Measurements from ENCODE around the gene MTCL1. TPM values are rescaled to one million over a fixed set of nuclear protein-coding genes. Genes with fewer than 3 reads are reported as not detected.

MTCL1 gene
- total RNA-seq, 1 donor from 2014 or later = 54.4 TPM

- no peak for DNase-seq (ENCODE audit: low spot score)
- no peak overlapping the region for H3K27ac Mint-ChIP-seq (ENCODE audit: unreplicated experiment)
- peaks cover 30% of the 10 kb centered on the region for H3K36me3 Mint-ChIP-seq (ENCODE audit: low read depth)
Measured at GRCh38 chr18:8818982-8819381, 113.6 kb downstream of the MTCL1 start.

GRCh38 chr18:8820396-8821082, 115.2 kb downstream of the MTCL1 start:
- no peaks in the 10 kb centered on the region for H3K9me3 Mint-ChIP-seq (ENCODE audit: low read depth)
- H3K36me3 Mint-ChIP-seq (ENCODE audit: low read depth) = peaks cover 29% of the 10 kb centered on the region

More at GRCh38 chr18:8818982-8819381, 113.6 kb downstream of the MTCL1 start:
- Mint-ChIP-seq H3K9me3 (ENCODE audit: low read depth) (no peaks in the 10 kb centered on the region), H3K4me1 (ENCODE audit: low read depth) (peaks cover 23% of the 10 kb centered on the region), H3K4me3 (ENCODE audit: unreplicated experiment) (no peak overlapping the region), H3K27me3 (ENCODE audit: low read depth) (no peaks in the 10 kb centered on the region)
- no peak for TF ChIP-seq CTCF (IDR thresholded peaks at IDR 0.05)

GRCh38 chr18:8821083-8821465, 115.7 kb downstream of the MTCL1 start:
- Mint-ChIP-seq H3K27me3 (ENCODE audit: low read depth) (no peaks in the 10 kb centered on the region), H3K36me3 (ENCODE audit: low read depth) (peaks cover 31% of the 10 kb centered on the region), H3K27ac (ENCODE audit: unreplicated experiment) (peak overlapping the region; percentile 9)

More at GRCh38 chr18:8820396-8821082, 115.2 kb downstream of the MTCL1 start:
- H3K27me3 Mint-ChIP-seq (ENCODE audit: low read depth) = no peaks in the 10 kb centered on the region
- DNase-seq (ENCODE audit: low spot score) = no peak
- peak overlapping the region; percentile 9 for H3K27ac Mint-ChIP-seq (ENCODE audit: unreplicated experiment)
- no peak for TF ChIP-seq CTCF (IDR thresholded peaks at IDR 0.05)
- peaks cover 15% of the 10 kb centered on the region for H3K4me1 Mint-ChIP-seq (ENCODE audit: low read depth)
- no peak overlapping the region for H3K4me3 Mint-ChIP-seq (ENCODE audit: unreplicated experiment)

GRCh38 chr18:8821531-8821930, 116.2 kb downstream of the MTCL1 start:
- DNase-seq (ENCODE audit: low spot score) = no peak
- H3K4me1 Mint-ChIP-seq (ENCODE audit: low read depth) = peaks cover 8% of the 10 kb centered on the region
- no peak overlapping the region for H3K4me3 Mint-ChIP-seq (ENCODE audit: unreplicated experiment)
- no peaks in the 10 kb centered on the region for H3K27me3 Mint-ChIP-seq (ENCODE audit: low read depth)
- no peak for TF ChIP-seq CTCF (IDR thresholded peaks at IDR 0.05)
- no peak overlapping the region for H3K27ac Mint-ChIP-seq (ENCODE audit: unreplicated experiment)
- H3K36me3 Mint-ChIP-seq (ENCODE audit: low read depth) = peaks cover 36% of the 10 kb centered on the region
- no peaks in the 10 kb centered on the region for H3K9me3 Mint-ChIP-seq (ENCODE audit: low read depth)

More at GRCh38 chr18:8821083-8821465, 115.7 kb downstream of the MTCL1 start:
- Mint-ChIP-seq H3K9me3 (ENCODE audit: low read depth) (no peaks in the 10 kb centered on the region), H3K4me3 (ENCODE audit: unreplicated experiment) (no peak overlapping the region), H3K4me1 (ENCODE audit: low read depth) (peaks cover 13% of the 10 kb centered on the region)
- no peak for DNase-seq (ENCODE audit: low spot score)
- no peak for TF ChIP-seq CTCF (IDR thresholded peaks at IDR 0.05)

GRCh38 chr18:8822643-8823042, 117.3 kb downstream of the MTCL1 start:
- peaks cover 2% of the 10 kb centered on the region for H3K4me1 Mint-ChIP-seq (ENCODE audit: low read depth)
- TF ChIP-seq CTCF (IDR thresholded peaks at IDR 0.05) = no peak
- H3K27ac Mint-ChIP-seq (ENCODE audit: unreplicated experiment) = no peak overlapping the region
- no peaks in the 10 kb centered on the region for H3K27me3 Mint-ChIP-seq (ENCODE audit: low read depth)
- no peaks in the 10 kb centered on the region for H3K9me3 Mint-ChIP-seq (ENCODE audit: low read depth)
- H3K4me3 Mint-ChIP-seq (ENCODE audit: unreplicated experiment) = no peak overlapping the region
- no peak for DNase-seq (ENCODE audit: low spot score)
- peaks cover 35% of the 10 kb centered on the region for H3K36me3 Mint-ChIP-seq (ENCODE audit: low read depth)

All from chondrocyte (in vitro differentiated cells).